HG02678 (cell line): ENCODE results near the gene GNG7.
A peak's percentile ranks its signal among the peaks of the same experiment; 100 is the strongest.

Experiments
- ATAC-seq: cut with Tn5 transposase; IDR thresholded peaks from one replicate; pipeline ENCODE4 v1.9.1; 2021; ENCODE audit warnings: mild to moderate bottlenecking, moderate library complexity; ENCODE audit not compliant: unreplicated experiment

GNG7 gene

GRCh38 chr19:2702170-2703076 lies at the start of gene GNG7:
TSS of gene GNG7 (minus strand) at chr19:2702694. CDS start at chr19:2520688, 182,006 bp downstream.
- ATAC-seq = peak; percentile 82

GRCh38 chr19:2751438-2751830 lies 48.9 kb upstream of the GNG7 start:
- no peak for ATAC-seq

- ATAC-seq = no peak
Observed at GRCh38 chr19:2750808-2751437, 48.4 kb upstream of the GNG7 start.

GRCh38 chr19:2747349-2747748 lies 44.9 kb upstream of the GNG7 start:
- ATAC-seq = no peak

DNA sequence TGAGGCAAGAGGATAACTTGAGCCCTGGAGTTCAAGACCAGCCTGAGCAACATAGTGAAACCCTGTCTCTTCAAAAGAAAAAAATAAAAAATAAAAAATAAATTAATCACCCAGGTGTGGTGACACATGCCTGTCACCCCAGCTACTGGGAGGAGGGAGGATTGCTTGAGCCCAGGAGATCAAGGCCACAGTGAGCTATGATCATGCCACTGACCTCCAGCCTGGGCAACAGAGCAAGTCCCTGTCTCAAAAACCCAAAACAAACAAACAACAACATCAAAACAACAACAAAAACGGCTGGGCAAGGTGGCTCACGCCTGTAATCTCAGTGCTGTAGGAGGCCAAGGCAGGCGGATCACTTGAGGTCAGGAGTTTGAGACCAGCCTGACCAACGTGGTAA lies 41.6 kb upstream of the GNG7 start:
- ATAC-seq = no peak

DNA sequence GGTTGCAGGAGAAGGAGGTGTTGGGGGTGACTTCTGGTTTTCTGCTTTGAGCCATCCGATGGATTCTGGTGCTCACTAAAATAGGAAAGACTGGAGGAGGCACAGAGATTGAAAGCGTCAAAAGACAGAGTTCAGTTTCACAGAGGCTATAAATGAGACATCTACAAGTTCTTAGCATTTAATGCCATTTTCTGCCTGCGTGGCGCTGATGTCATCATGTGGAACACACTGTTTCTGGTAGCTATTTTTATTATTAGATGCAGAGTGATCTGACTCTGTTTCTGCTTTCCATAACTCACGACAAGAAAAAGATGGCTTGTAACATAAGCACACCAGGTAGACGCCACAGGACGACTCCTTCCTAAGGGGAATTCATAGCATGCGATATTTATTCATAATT lies 40.6 kb upstream of the GNG7 start:
- no peak for ATAC-seq

DNA sequence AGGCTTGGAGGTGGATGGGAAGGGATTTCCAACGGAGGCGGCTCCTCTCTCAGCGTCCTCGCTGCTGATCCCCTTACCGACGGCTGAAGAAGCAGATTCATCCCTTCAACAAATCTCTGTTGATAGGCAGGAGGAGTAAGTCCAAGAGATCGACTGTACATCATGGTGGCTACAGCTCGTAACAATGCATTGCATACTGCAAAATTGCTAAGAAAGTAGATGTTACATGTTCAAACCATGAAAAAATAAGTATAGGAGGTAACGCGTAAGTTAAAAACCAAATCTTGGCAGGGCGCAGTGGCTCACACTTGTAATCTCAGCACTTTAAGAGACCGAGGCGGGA lies 37.8 kb upstream of the GNG7 start:
- no peak for ATAC-seq

- peak; percentile 97 for ATAC-seq
Observed at GRCh38 chr19:2739602-2740313, 37.3 kb upstream of the GNG7 start, which contains the start of gene SLC39A3. TSS of gene SLC39A3 (minus strand) at chr19:2740017. CDS start at chr19:2737257, 2,760 bp downstream.

GRCh38 chr19:2736550-2737190 lies 34.2 kb upstream of the GNG7 start:
- ATAC-seq = no peak

- ATAC-seq = no peak
Observed at GRCh38 chr19:2735374-2735773, 32.9 kb upstream of the GNG7 start.

- ATAC-seq = no peak
Observed at GRCh38 chr19:2734589-2735288, 32.2 kb upstream of the GNG7 start.

- no peak for ATAC-seq
Observed at GRCh38 chr19:2733930-2734588, 31.6 kb upstream of the GNG7 start.

DNA sequence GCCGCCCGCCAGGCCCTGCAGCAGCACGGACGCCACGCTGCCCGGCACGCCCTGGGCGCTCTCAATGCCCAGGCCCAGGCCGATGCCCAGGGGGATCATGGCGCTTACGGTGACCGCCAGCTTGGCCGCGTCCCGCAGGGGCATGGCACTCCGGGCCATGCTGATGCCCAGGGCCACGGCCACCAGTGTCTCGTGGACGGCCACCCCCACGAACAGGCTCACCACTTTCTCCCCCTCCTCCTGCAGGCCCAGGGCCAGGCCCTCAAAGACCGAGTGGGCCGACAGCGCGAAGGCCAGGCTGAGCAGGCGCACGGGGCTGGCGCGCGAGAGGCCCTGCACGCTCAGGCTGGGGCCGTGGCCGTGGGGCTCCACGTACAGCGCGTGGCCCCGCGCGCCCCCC lies 30.4 kb upstream of the GNG7 start:
- ATAC-seq = no peak

DNA sequence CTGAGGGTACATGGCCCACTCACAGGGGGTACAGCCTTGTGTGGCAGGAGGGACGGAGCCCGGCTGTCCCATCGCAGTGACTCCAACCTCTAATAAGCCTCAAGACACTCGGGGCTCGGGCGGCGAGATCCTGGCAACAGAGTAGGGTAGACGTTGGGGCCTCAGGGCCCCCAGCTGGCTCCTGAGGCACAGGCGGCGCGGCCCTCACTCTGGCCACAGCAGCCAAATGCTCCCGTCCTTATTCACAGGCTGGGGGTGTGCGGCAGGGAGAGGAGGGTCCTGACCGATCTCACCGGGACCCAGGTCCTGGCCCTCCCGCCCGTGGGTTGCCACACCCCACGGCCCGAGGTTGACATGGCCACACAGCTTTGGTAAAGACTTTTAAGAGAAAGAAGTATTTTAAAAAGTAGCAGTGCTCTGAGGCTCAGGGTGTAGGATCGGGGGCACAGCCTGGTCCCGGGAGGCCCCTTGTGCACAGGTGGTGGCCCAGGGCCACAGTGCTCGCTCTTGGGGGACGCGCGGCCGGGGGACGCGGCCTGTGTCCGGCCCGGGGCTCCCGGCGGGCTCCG lies 29.7 kb upstream of the GNG7 start:
- no peak for ATAC-seq

DNA sequence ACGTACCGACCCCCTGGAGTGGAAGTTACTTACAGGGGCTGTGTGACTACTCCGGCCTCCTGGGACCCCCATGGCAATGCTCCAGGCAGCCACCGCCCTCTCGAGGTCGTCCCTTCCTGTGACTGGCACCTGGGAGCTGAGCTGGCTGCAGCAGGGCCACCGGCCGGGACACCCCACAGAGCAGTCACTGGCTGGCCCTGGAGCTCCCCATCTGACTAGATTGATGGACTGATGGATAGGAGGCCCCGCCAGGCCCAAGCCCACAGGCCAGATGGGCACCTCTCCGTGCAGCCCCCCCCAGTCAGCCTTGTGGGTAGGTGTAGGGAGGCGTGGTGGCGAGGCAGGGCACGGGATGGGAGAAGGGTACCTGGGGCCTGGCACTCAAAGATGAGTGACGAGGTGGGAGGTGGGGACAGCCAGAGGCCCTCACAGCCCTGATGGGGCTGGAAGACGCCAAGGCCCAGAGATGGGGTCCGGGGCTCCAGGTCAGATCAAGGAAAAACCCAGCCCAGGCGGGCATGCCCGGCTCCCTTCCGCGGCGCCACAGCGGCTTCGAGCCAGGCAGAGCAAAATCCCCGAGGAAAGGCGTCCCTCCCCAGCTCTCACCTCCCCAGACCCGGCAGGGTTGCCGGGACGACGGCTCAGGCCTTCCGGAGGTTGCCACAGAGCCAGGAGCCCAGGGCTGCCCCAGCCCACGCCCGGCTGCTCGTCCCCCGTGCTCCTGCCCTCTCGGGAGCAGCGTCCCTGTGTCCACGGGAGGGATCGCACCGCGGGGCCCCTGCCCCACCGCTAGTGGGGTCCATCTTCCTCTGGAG lies 28.9 kb upstream of the GNG7 start:
- ATAC-seq = no peak

DNA sequence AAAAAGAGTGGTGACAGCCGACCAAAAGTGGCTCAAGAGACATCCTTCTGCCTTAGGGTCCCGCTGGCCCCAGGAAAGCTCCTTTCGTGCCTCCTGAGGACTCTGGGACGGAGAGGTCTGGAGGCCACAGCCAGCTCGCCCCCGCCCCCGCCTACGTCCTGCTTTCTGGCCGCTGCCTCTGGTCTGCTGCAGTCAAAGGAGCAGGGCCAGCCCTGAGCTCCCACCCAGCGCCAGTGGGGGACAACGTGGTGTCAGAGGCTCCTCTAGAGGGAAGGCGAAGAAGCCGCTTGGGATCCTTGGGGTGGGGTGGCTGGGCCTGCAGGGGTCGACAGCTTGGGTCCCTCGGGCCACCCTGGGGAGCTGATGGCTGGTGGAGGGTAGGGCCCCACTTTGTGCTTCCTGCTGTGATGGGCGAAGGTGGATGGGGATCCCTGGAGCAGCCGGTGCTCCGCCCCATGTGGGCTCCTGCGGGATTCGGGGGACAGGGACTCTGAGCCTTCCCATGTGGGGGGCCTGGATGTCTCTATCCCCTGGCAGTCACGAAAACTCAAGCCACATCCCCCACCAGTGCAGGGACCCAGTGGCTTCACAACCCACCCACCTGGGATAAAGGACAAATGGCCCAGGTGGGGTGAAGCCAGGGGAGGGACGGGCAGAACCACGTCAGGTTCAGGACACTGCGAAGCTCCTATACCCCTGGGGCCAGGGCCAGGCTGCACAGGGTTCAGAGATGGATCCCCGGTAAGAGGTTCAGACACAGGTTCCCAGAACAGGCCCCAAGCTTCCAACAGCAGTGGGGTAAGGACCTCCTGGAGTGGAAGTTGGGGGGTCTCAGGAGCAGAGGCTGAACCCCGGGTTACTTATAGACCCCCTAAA lies 27.7 kb upstream of the GNG7 start:
- no peak for ATAC-seq

GRCh38 chr19:2728783-2729387 lies 26.4 kb upstream of the GNG7 start:
- ATAC-seq = no peak

DNA sequence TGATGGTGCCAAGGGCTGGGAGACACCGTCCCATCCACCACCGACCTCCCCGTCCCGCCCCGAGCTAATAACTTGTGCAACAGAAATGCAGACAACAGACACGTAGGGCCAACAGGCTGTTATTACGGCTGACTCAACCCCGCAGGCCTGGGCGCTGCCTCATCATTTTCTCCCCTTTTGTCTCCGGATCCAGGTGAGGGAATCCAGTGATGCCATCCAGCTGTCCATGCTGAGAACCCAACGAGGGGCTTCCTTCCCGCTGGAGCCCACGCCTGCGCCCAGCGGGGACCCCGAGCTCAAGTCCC lies 25.1 kb upstream of the GNG7 start:
- no peak for ATAC-seq
